HuH-7.5 (cell line): ENCODE measurements around the gene ZNF227.
"Not testable (repeated sequence)": the region's sequence is repeated elsewhere in the genome, so short reads cannot be mapped to it uniquely, and the experiment has no call there.

Source experiments
- DNase-seq: peaks from one replicate; pipeline ENCODE4 v3.0.0; 2011; ENCODE audit warnings: low spot score

The ZNF227 gene

GRCh38 chr19:44212250-44212865 is at the start of gene ZNF227:
Gene ZNF227, plus strand, starts transcription at chr19:44212532. Its CDS starts 5,261 bp downstream, at chr19:44217793.
- DNase-seq: peak; percentile 70

GRCh38 chr19:44163789-44164188 is 48.5 kb upstream of the ZNF227 start:
- no peak for DNase-seq

- DNase-seq: no peak
Measured at GRCh38 chr19:44164327-44164672, 48.0 kb upstream of the ZNF227 start.

- DNase-seq: peak; percentile 70
Measured at GRCh38 chr19:44164673-44165512, 47.4 kb upstream of the ZNF227 start, which contains the start of gene ZNF226. Gene ZNF226, plus strand, starts transcription at chr19:44165100. Its CDS starts 4,981 bp downstream, at chr19:44170081.

- not testable (repeated sequence) for DNase-seq
Measured at GRCh38 chr19:44170660-44171059, 41.7 kb upstream of the ZNF227 start.

- no peak for DNase-seq
Measured at GRCh38 chr19:44176590-44176989, 35.7 kb upstream of the ZNF227 start.

GRCh38 chr19:44180968-44181367 is 31.4 kb upstream of the ZNF227 start:
- no peak for DNase-seq

GRCh38 chr19:44182145-44182544 is 30.2 kb upstream of the ZNF227 start:
- no peak for DNase-seq

- no peak for DNase-seq
Measured at GRCh38 chr19:44190020-44190419, 22.3 kb upstream of the ZNF227 start.

- DNase-seq: no peak
Measured at GRCh38 chr19:44192127-44192526, 20.2 kb upstream of the ZNF227 start.

- DNase-seq: no peak
Measured at GRCh38 chr19:44196772-44197171, 15.6 kb upstream of the ZNF227 start.

- DNase-seq: no peak
Measured at GRCh38 chr19:44202470-44202869, 9.9 kb upstream of the ZNF227 start.

- no peak for DNase-seq
Measured at GRCh38 chr19:44202974-44203373, 9.4 kb upstream of the ZNF227 start.

- DNase-seq: not testable (repeated sequence)
Measured at GRCh38 chr19:44203877-44204276, 8.5 kb upstream of the ZNF227 start.

GRCh38 chr19:44204772-44205171 is 7.6 kb upstream of the ZNF227 start:
- no peak for DNase-seq

- DNase-seq: peak; percentile 83
Measured at GRCh38 chr19:44207126-44207803, 5.1 kb upstream of the ZNF227 start.

GRCh38 chr19:44212866-44213346 is 574 bp downstream of the ZNF227 start:
- DNase-seq: peak; percentile 6

GRCh38 chr19:44219926-44220325 is 7.6 kb downstream of the ZNF227 start:
- not testable (repeated sequence) for DNase-seq

- not testable (repeated sequence) for DNase-seq
Measured at GRCh38 chr19:44220761-44221160, 8.4 kb downstream of the ZNF227 start.

GRCh38 chr19:44221291-44221690 is 9.0 kb downstream of the ZNF227 start:
- not testable (repeated sequence) for DNase-seq

GRCh38 chr19:44228318-44228717 is 16.0 kb downstream of the ZNF227 start:
- no peak for DNase-seq

GRCh38 chr19:44232867-44233266 is 20.5 kb downstream of the ZNF227 start:
- no peak for DNase-seq

- no peak for DNase-seq
Measured at GRCh38 chr19:44236384-44236783, 24.1 kb downstream of the ZNF227 start.
